ENCODE measurements around the gene PIGU.
"Not testable (repeated sequence)": the region's sequence is repeated elsewhere in the genome, so short reads cannot be mapped to it uniquely, and the experiment has no call there.

Gene PIGU

DNA sequence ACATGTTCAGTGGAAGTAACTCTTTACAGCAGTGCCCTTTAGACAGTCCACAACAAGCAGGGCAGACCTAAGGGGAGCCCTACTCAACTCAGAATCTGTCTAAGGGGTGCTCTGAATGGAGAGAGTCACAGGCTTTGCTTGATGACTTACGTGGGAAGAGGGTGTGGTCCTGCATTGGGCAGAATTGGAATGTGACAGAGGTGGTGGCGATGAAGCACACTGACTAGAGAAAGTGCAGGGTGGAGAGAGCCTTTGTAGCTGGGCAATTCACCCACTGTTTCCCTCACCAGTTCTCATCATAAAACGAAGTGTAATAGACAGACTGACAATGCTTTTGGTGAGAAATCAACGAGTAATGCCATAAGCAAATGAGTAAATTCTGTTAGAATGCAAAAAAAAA lies 38.5 kb upstream of the PIGU start:
- no peak overlapping the region for H3K4me3 ChIP-seq (ENCODE audit: low read depth, low read length)
- TF ChIP-seq, protein P1, sequence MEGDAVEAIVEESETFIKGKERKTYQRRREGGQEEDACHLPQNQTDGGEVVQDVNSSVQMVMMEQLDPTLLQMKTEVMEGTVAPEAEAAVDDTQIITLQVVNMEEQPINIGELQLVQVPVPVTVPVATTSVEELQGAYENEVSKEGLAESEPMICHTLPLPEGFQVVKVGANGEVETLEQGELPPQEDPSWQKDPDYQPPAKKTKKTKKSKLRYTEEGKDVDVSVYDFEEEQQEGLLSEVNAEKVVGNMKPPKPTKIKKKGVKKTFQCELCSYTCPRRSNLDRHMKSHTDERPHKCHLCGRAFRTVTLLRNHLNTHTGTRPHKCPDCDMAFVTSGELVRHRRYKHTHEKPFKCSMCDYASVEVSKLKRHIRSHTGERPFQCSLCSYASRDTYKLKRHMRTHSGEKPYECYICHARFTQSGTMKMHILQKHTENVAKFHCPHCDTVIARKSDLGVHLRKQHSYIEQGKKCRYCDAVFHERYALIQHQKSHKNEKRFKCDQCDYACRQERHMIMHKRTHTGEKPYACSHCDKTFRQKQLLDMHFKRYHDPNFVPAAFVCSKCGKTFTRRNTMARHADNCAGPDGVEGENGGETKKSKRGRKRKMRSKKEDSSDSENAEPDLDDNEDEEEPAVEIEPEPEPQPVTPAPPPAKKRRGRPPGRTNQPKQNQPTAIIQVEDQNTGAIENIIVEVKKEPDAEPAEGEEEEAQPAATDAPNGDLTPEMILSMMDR (IDR thresholded peaks at IDR 0.05; ENCODE audit: low read depth, low read length) = no peak

DNA sequence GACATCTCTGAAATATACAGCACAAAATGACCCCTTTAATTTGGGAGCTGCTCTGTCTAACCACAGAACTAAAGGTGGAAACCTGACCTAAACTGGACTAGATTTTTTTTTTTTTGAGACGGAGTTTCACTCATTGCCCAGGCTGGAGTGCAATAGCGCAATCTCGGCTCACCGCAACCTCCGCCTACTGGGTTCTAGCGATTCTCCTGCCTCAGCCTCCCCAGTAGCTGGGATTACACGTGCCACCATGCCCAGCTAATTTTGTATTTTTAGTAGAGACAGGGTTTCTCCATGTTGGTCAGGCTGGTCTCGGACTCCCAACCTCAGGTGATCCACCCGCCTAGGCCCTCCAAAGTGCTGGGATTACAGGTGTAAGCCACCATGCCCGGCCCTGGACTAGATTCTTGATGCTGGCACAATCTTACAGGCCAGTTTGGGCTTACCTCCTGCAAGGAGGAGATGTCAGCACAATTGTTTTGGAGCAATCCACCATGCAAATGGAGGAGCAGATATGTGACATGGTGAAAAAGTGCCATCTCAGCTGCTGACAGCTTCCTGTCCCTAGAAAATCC lies 37.1 kb upstream of the PIGU start:
- not testable (repeated sequence) for H3K4me3 ChIP-seq (ENCODE audit: low read depth, low read length)

DNA sequence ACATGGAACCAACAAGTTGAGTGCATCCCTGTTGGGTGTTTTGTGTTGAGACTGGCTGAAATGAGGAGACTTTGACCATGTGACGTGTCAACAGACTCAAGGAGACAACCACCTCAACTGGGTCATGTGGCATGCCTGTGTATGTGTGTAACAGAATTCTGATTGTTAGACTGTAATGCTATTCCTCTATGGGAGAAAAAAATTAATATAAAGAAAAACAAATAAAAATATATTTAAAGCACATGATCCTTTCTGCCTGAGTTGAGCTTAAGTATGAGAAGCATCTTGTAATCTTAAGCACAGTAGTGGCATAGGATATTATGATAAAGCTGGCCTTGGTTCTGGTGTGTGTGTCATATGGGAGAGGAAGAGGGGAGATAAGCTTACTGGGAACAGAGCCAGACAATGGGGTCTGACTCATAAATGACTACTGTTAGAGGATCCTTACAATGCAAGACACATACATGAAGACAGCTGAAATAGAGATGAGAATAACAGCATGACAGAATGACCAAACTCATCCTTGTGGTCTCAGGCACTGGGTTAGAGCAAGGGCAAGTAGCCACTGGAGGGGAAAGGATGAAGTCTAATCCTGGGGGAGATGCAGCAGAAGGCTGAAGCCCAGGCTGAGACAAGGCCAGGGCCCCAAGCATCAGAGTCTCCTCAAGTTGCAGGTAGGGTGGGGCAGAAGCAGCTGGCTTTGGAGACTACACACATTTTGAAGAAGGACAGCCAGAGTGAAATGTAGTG lies 36.5 kb upstream of the PIGU start:
- TF ChIP-seq, protein P1 (IDR thresholded peaks at IDR 0.05; ENCODE audit: low read depth, low read length) = no peak
- no peak overlapping the region for H3K4me3 ChIP-seq (ENCODE audit: low read depth, low read length)

DNA sequence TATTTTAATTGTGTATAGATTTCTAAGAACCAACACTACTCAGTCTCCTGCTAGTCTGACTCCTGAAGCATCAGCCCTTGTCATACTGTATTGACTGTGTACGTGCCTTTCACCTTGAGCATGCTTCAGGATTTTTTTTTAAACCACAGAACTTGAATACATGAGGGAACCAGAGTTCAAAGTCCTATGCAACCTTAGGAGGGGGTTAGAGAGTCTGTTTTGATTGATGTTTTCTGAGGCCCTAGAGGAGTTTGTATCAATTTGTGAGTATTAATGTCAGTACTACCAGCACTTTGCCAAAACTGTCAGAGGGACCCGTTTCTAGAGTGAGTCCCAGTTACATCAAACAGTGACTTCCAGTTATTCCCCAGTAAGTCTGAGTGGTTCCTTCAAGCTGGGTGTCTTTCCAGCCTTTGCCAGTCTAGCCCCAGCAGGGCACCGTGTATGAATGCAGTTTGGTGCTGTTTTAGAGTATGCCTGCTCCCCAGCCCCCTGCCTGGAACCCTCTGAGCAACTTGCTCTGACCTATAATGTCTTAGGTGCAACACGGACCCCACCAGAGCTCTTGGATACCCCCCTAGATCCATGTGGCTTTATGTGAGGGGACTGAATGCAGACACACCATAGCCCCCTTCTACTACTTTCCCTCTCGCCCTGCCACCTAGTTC lies 35.8 kb upstream of the PIGU start:
- H3K4me3 ChIP-seq (ENCODE audit: low read depth, low read length) = no peak overlapping the region
- TF ChIP-seq, protein P1 (IDR thresholded peaks at IDR 0.05; ENCODE audit: low read depth, low read length) = no peak

DNA sequence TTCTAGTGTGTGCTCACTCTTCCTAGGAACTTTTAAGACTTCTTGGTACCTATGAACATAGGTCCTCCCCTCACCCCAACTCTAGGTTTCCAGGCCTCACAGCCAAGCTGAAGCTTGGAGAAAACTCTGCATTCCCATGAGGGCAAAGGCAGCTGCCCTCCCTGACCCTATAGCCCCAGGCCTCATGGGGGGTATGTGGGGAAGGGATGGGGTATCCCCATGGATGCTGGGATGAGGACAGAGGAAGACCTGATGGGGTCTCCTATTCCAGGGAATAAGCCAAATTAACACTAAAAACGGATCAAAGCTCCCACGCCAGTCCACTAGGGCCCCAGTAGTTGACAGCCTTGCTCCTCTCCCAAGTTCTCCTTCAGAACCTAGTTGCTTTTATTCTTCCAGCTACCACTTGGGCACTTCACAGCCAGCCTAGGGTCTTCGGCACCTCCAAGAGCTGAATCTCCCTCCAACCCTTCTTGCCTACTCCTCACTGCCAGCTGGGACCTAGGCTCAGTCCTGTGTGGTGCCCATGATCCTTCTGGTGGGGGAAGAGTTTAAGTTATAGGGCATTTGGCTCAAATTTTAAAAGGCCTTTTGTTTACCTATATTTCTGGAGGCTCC lies 35.0 kb upstream of the PIGU start:
- TF ChIP-seq, protein P1 (IDR thresholded peaks at IDR 0.05; ENCODE audit: low read depth, low read length) = no peak
- no peak overlapping the region for H3K4me3 ChIP-seq (ENCODE audit: low read depth, low read length)

DNA sequence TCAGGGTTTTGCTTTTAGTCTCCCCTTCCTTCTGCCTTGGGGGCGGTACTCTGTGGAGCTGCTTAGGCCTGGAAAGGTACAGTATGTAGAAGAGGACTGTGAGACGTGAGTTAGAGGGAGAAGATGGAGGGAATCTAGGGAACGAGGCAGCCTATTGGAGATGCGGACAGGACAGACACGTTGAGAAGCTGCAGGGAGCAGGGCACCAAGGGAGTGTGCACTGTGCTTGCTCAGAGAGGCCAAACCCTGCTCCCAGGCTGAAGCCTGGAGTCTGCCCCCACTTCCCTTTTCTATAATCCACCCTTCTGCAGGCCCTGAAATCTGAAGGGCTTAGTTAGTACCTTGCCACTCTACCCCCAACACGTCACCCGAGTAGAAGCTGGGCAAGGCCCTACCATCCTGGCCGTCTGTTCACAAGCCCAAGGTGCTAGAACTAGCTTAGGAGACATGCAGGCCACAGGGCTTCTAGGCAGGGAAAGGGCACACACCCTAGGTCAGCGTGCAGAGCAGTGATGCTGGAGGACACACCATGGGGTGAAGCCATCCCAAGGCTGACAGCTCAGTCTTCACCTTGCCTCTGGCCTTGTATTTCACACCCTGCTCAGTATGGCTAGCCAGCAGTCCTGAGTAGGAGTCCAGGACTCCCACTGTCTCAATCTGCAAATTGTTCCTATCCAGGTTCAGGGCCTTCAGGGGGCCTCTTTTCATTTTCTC lies 34.1 kb upstream of the PIGU start:
- TF ChIP-seq, protein P1 (IDR thresholded peaks at IDR 0.05; ENCODE audit: low read depth, low read length) = no peak
- H3K4me3 ChIP-seq (ENCODE audit: low read depth, low read length) = no peak overlapping the region

DNA sequence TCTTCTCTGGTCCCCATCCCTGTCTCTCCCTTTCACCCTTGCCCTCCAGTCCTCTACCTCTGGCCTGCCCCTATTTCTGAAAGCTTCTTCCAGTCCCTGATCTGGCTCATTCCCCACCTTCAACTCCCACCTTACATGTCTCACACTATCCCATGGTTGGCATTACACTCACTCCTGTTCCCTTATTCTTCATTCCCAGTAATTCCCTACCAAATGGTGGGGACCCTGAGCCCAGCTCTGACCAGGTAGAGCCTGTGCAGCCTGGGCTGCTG lies 33.6 kb upstream of the PIGU start:
- TF ChIP-seq, protein P1 (IDR thresholded peaks at IDR 0.05; ENCODE audit: low read depth, low read length) = no peak
- H3K4me3 ChIP-seq (ENCODE audit: low read depth, low read length) = peak overlapping the region; percentile 34; the same call in 1 of the 2 replicates

All from WI38 (cell line).